KMS-11 (cell line): ENCODE measurements around the gene MAPK8IP3.

Experiments
- H2AFZ ChIP-seq: fragments of 200-600 bp; sonication (generic); 2 replicates; pipeline ENCODE4 v1.6.1; 2016; ENCODE audit warnings: antibody characterized with exemption, mixed run types, low read depth
- H3K27ac ChIP-seq: fragments of 200-600 bp; sonication (generic); 2 replicates; pipeline ENCODE4 v1.6.1; 2016; ENCODE audit warnings: mild to moderate bottlenecking, mixed run types
- H3K27me3 ChIP-seq: fragments of 200-600 bp; sonication (generic); 2 replicates; pipeline ENCODE4 v1.6.1; 2017; ENCODE audit warnings: mild to moderate bottlenecking, low read depth, mixed run types, moderate library complexity; ENCODE audit not compliant: insufficient read depth
- H3K36me3 ChIP-seq: fragments of 200-600 bp; sonication (generic); 2 replicates; pipeline ENCODE4 v1.6.1; 2017; ENCODE audit warnings: mild to moderate bottlenecking, mixed run types; ENCODE audit not compliant: insufficient read depth
- H3K4me1 ChIP-seq: fragments of 200-600 bp; sonication (generic); 2 replicates; pipeline ENCODE4 v1.6.1; 2016; ENCODE audit warnings: mild to moderate bottlenecking, low read depth, mixed run types; ENCODE audit not compliant: poor library complexity, severe bottlenecking
- H3K4me2 ChIP-seq: fragments of 200-600 bp; sonication (generic); 2 replicates; pipeline ENCODE4 v1.7.0; 2016; ENCODE audit warnings: mild to moderate bottlenecking, mixed run types
- H3K4me3 ChIP-seq: fragments of 200-600 bp; sonication (generic); IDR thresholded peaks from 2 replicates; pipeline ENCODE4 v1.6.1; 2017; ENCODE audit warnings: low read depth, low read length, mixed read lengths; ENCODE audit not compliant: insufficient read depth
- H3K79me2 ChIP-seq: fragments of 200-600 bp; sonication (generic); 2 replicates; pipeline ENCODE4 v1.6.1; 2016; ENCODE audit warnings: low read depth, mixed run types; ENCODE audit not compliant: insufficient read depth
- H3K9ac ChIP-seq: fragments of 200-600 bp; sonication (generic); 2 replicates; pipeline ENCODE4 v1.6.1; 2016; ENCODE audit warnings: mild to moderate bottlenecking, mixed run types
- H4K20me1 ChIP-seq: fragments of 200-600 bp; sonication (generic); 2 replicates; pipeline ENCODE4 v1.6.1; 2016; ENCODE audit warnings: mild to moderate bottlenecking, mixed run types; ENCODE audit not compliant: insufficient read depth
- TF ChIP-seq, protein P1 (sequence below): fragments of 200-600 bp; sonication (generic); conservative IDR thresholded peaks from 2 replicates; pipeline ENCODE4 v1.6.1; 2017; ENCODE audit warnings: low read depth, mild to moderate bottlenecking, antibody characterized with exemption, low read length, moderate library complexity, mixed read lengths

The MAPK8IP3 gene

GRCh38 chr16:1661826-1662225 is 44.2 kb upstream of the MAPK8IP3 start:
- H3K79me2 ChIP-seq: no peaks in the 10 kb centered on the region
- H3K36me3 ChIP-seq: peaks cover 3% of the 10 kb centered on the region; the same call in 1 of the 2 replicates
- no peak overlapping the region for H2AFZ ChIP-seq
- no peaks in the 10 kb centered on the region for H3K4me1 ChIP-seq
- H3K9ac ChIP-seq: no peak overlapping the region
- TF ChIP-seq, protein P1, sequence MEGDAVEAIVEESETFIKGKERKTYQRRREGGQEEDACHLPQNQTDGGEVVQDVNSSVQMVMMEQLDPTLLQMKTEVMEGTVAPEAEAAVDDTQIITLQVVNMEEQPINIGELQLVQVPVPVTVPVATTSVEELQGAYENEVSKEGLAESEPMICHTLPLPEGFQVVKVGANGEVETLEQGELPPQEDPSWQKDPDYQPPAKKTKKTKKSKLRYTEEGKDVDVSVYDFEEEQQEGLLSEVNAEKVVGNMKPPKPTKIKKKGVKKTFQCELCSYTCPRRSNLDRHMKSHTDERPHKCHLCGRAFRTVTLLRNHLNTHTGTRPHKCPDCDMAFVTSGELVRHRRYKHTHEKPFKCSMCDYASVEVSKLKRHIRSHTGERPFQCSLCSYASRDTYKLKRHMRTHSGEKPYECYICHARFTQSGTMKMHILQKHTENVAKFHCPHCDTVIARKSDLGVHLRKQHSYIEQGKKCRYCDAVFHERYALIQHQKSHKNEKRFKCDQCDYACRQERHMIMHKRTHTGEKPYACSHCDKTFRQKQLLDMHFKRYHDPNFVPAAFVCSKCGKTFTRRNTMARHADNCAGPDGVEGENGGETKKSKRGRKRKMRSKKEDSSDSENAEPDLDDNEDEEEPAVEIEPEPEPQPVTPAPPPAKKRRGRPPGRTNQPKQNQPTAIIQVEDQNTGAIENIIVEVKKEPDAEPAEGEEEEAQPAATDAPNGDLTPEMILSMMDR: no peak
- H3K4me3 ChIP-seq: no peak overlapping the region
- H3K27me3 ChIP-seq: no peaks in the 10 kb centered on the region
- H4K20me1 ChIP-seq: no peaks in the 10 kb centered on the region
- H3K4me2 ChIP-seq: no peak overlapping the region
- H3K27ac ChIP-seq: no peak overlapping the region

DNA sequence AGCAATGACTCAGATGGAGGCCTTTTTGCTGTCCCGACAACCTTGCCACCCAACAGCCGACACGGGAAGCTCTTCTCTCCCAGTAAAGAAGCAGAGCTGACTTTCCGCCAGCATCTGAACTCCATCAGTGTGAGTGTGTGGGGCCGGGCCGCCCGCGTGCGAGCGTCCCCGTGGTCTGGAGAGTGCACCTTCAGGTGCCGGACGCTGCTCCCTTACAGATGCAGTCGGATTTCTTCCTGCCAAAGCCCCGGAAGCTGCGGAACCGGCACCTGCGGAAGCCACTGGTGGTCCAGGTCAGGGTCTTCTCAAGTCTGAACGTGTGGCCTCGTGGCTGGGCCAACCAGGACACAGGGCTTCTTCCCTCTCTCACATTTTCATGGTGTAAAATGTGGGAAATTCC is 43.5 kb upstream of the MAPK8IP3 start:
- peaks cover 3% of the 10 kb centered on the region; the same call in 1 of the 2 replicates for H3K36me3 ChIP-seq
- no peaks in the 10 kb centered on the region for H3K4me1 ChIP-seq
- TF ChIP-seq, protein P1: no peak
- H4K20me1 ChIP-seq: no peaks in the 10 kb centered on the region
- H3K9ac ChIP-seq: no peak overlapping the region
- H3K79me2 ChIP-seq: no peaks in the 10 kb centered on the region
- no peak overlapping the region for H3K4me3 ChIP-seq
- no peaks in the 10 kb centered on the region for H3K27me3 ChIP-seq
- no peak overlapping the region for H2AFZ ChIP-seq
- H3K27ac ChIP-seq: no peak overlapping the region
- no peak overlapping the region for H3K4me2 ChIP-seq

- no peak overlapping the region for H3K4me3 ChIP-seq
- H3K79me2 ChIP-seq: no peaks in the 10 kb centered on the region
- no peaks in the 10 kb centered on the region for H4K20me1 ChIP-seq
- no peaks in the 10 kb centered on the region for H3K27me3 ChIP-seq
- peaks cover 3% of the 10 kb centered on the region; the same call in 1 of the 2 replicates for H3K36me3 ChIP-seq
- TF ChIP-seq, protein P1: no peak
- H3K27ac ChIP-seq: no peak overlapping the region
- H3K4me2 ChIP-seq: no peak overlapping the region
- no peak overlapping the region for H2AFZ ChIP-seq
- H3K4me1 ChIP-seq: no peaks in the 10 kb centered on the region
- no peak overlapping the region for H3K9ac ChIP-seq
These were observed 40.2 kb upstream of the MAPK8IP3 start for GRCh38 chr16:1665829-1666228.

DNA sequence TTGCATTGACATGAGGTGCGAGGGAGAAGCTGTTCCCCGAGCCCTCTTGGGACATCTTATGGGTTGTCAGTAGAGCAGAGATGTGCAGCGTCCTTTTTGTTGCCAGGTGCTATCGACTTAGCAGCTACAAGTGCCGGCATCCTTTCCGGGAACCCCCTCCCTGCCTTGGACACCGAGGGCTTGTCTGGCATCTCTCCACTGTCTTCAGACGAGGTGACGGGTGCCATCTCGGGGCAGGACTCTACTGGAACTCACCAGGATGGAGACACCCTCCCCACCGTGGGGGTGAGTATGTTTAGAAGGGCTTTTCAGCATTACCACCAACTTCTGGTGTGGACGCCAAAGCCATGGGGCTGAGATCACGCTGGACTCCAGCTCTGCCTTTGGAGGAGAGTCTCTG is 39.7 kb upstream of the MAPK8IP3 start:
- Histone ChIP-seq H3K4me3 (no peak overlapping the region), H3K27ac (no peak overlapping the region), H4K20me1 (no peaks in the 10 kb centered on the region), H3K9ac (no peak overlapping the region), H3K27me3 (no peaks in the 10 kb centered on the region), H3K4me1 (no peaks in the 10 kb centered on the region), H2AFZ (no peak overlapping the region), H3K36me3 (peaks cover 3% of the 10 kb centered on the region; the same call in 1 of the 2 replicates), H3K79me2 (no peaks in the 10 kb centered on the region), H3K4me2 (no peak overlapping the region)
- TF ChIP-seq, protein P1: no peak
